AG09309 (cell line): ENCODE measurements around the gene M1AP.

Experiments used
- DNase-seq: peaks from one replicate; pipeline ENCODE4 v3.0.0-alpha.2; 2010; ENCODE audit warnings: low read depth
- H3K4me3 ChIP-seq: 2 replicates; pipeline ENCODE4 v1.5.1; 2011; ENCODE audit warnings: mild to moderate bottlenecking, low read depth, low read length, moderate library complexity; ENCODE audit not compliant: control insufficient read depth
- TF ChIP-seq, protein P1 (sequence below): IDR thresholded peaks from 2 replicates; pipeline ENCODE4 v1.5.1; 2011; ENCODE audit warnings: mild to moderate bottlenecking, low read depth, low read length, inconsistent platforms; ENCODE audit not compliant: insufficient read depth, control insufficient read depth; ENCODE audit errors: missing control alignments

M1AP gene

GRCh38 chr2:74588664-74589063 is 59.5 kb downstream of the M1AP start:
- no peak for DNase-seq
- TF ChIP-seq, protein P1, sequence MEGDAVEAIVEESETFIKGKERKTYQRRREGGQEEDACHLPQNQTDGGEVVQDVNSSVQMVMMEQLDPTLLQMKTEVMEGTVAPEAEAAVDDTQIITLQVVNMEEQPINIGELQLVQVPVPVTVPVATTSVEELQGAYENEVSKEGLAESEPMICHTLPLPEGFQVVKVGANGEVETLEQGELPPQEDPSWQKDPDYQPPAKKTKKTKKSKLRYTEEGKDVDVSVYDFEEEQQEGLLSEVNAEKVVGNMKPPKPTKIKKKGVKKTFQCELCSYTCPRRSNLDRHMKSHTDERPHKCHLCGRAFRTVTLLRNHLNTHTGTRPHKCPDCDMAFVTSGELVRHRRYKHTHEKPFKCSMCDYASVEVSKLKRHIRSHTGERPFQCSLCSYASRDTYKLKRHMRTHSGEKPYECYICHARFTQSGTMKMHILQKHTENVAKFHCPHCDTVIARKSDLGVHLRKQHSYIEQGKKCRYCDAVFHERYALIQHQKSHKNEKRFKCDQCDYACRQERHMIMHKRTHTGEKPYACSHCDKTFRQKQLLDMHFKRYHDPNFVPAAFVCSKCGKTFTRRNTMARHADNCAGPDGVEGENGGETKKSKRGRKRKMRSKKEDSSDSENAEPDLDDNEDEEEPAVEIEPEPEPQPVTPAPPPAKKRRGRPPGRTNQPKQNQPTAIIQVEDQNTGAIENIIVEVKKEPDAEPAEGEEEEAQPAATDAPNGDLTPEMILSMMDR: no peak
- no peak overlapping the region for H3K4me3 ChIP-seq

- H3K4me3 ChIP-seq: no peak overlapping the region
- no peak for DNase-seq
- TF ChIP-seq, protein P1: peak; percentile 75
Measured at GRCh38 chr2:74587664-74588277, 60.4 kb downstream of the M1AP start.

DNA sequence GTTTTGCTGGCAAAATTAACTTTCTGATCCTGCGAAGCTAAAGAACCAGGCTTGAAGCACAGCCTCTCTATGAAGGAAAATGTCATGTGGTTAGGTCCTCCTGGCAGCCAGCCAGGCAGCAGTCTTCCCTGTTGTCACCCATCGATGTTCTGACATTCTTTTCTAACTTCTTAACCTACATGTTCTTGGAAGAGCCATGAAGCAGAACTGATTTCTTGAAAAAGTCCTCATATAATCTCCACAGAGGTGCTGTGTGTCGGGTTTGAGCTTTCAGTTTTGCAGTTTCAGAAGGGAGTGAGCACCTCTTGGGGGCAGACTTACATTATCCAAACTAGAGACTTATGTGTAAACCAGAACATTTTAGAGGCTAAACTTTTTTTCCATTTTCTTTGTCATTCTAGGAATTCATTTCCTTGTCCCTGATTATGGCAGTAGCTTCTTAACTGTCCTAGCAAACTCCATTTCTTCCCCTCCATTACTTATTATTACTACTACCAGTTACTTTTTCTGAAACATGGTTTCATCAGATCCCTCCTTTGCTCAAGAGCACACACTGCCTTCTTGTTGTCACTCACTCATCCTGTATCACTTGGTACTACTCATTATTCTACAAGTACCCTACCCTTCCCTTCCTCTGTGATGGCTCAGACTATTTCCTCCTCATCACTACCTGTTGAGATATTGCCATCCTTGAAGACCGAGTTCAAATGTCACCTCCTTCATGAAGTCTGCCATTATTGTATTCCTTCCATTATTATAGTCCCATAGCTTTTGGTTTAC is 62.5 kb downstream of the M1AP start:
- H3K4me3 ChIP-seq: no peak overlapping the region
- no peak for DNase-seq
- TF ChIP-seq, protein P1: no peak

GRCh38 chr2:74584088-74584645 is 64.0 kb downstream of the M1AP start:
- H3K4me3 ChIP-seq: no peak overlapping the region
- DNase-seq: no peak
- TF ChIP-seq, protein P1: no peak

- DNase-seq: no peak
Measured at GRCh38 chr2:74583504-74583903, 64.6 kb downstream of the M1AP start.

GRCh38 chr2:74582184-74582583 is 65.9 kb downstream of the M1AP start:
- DNase-seq: no peak
- H3K4me3 ChIP-seq: no peak overlapping the region
- TF ChIP-seq, protein P1: no peak

More at GRCh38 chr2:74583504-74583903, 64.6 kb downstream of the M1AP start:
- TF ChIP-seq, protein P1: no peak
- H3K4me3 ChIP-seq: no peak overlapping the region
